Mesodermal cell (in vitro differentiated cells): Measurements from ENCODE around the gene CYB561D1.

ENCODE experiments used
- H3K27ac ChIP-seq: 2 replicates; pipeline ENCODE4 v1.7.0; 2013; ENCODE audit warnings: mild to moderate bottlenecking, low read depth, low read length, moderate library complexity; ENCODE audit not compliant: severe bottlenecking
- H3K36me3 ChIP-seq: 2 replicates; pipeline ENCODE4 v1.7.1; 2013; ENCODE audit warnings: mild to moderate bottlenecking, low read length, moderate library complexity; ENCODE audit not compliant: control insufficient read depth, insufficient read depth
- H3K4me1 ChIP-seq: one replicate; pipeline ENCODE4 v1.7.1; 2013; ENCODE audit warnings: mild to moderate bottlenecking, low read length; ENCODE audit not compliant: insufficient read depth, control insufficient read depth, poor library complexity, severe bottlenecking
- H3K4me3 ChIP-seq: 2 replicates; pipeline ENCODE4 v1.7.0; 2013; ENCODE audit warnings: low read length, control low read depth, mild to moderate bottlenecking; ENCODE audit not compliant: insufficient read depth, poor library complexity, severe bottlenecking; ENCODE audit errors: extremely low read depth
- H3K9me3 ChIP-seq: 2 replicates; pipeline ENCODE4 v1.7.1; 2013; ENCODE audit warnings: mild to moderate bottlenecking, low read length, moderate library complexity; ENCODE audit not compliant: control insufficient read depth
- WGBS, 2 experiments: methylation state at CpG; one replicate each; pipeline ENCODE4 v1.1.5; 2013; ENCODE audit warnings: missing lambda C conversion rate in 2 of 2; ENCODE audit not compliant: insufficient coverage in 2 of 2; 5-methylcytosine and 5-hydroxymethylcytosine counted together

CYB561D1 gene

GRCh38 chr1:109531826-109532364 is 38.0 kb downstream of the CYB561D1 start:
- H3K27ac ChIP-seq, result no peak overlapping the region
- no peak overlapping the region for H3K4me3 ChIP-seq
- H3K36me3 ChIP-seq, result no peaks in the 10 kb centered on the region
- peaks cover 10% of the 10 kb centered on the region for H3K4me1 ChIP-seq
- 73 to 80% methylated on average over 12 of the region's 16 CpGs for WGBS, 2 experiments
- H3K9me3 ChIP-seq, result no peaks in the 10 kb centered on the region

GRCh38 chr1:109532365-109533136 is 38.7 kb downstream of the CYB561D1 start:
- Histone ChIP-seq H3K4me3 (no peak overlapping the region), H3K4me1 (peaks cover 10% of the 10 kb centered on the region), H3K9me3 (no peaks in the 10 kb centered on the region), H3K36me3 (no peaks in the 10 kb centered on the region), H3K27ac (peak overlapping the region; percentile 29)
- WGBS, 2 experiments, result 30 to 35% methylated on average over 9 of the region's 12 CpGs

DNA sequence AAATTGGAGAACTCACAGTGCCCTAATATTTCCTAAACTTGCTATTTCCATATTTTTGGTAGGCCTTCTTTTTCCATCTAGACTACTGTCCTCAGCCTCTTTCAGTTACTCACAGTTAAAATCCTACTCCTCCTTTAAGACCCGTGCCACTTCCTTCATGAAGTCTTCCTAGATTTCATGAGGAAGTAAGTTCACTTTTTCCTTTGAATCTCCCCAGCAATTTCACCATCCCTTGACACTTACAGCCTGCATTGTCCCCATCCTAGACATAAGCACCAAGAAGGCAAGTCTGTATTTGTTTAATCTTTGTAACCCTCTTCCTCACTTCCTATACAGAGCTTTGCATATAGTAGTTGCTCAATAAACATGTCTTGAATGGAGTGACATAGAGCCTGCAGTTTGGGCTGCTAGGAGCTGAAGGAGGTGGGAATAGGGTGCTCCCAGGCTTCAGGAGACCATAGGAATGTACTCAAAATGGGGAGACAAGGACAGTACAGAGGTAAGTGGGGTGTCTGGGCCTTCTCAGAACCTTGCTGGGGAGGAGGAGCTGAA is 40.5 kb downstream of the CYB561D1 start:
- Histone ChIP-seq H3K36me3 (no peaks in the 10 kb centered on the region), H3K27ac (no peak overlapping the region), H3K4me1 (peaks cover 10% of the 10 kb centered on the region), H3K4me3 (no peak overlapping the region), H3K9me3 (no peaks in the 10 kb centered on the region)
- WGBS, 2 experiments, result 80 to 100% methylated on average over 1 of the region's 1 CpG

GRCh38 chr1:109535481-109535880 is 41.6 kb downstream of the CYB561D1 start:
- Histone ChIP-seq H3K9me3 (no peaks in the 10 kb centered on the region), H3K36me3 (no peaks in the 10 kb centered on the region), H3K4me3 (no peak overlapping the region), H3K27ac (no peak overlapping the region), H3K4me1 (peaks cover 10% of the 10 kb centered on the region)
- WGBS, 2 experiments, result 90 to 94% methylated on average over 4 of the region's 4 CpGs

GRCh38 chr1:109535971-109536491 is 42.1 kb downstream of the CYB561D1 start:
- peaks cover 10% of the 10 kb centered on the region for H3K4me1 ChIP-seq
- WGBS, 2 experiments, result 92 to 94% methylated on average over 4 to 5 of the region's 5 CpGs
- no peak overlapping the region for H3K27ac ChIP-seq
- H3K36me3 ChIP-seq, result no peaks in the 10 kb centered on the region
- H3K9me3 ChIP-seq, result no peaks in the 10 kb centered on the region
- H3K4me3 ChIP-seq, result no peak overlapping the region

- WGBS, 2 experiments, result 94 to 100% methylated on average over 4 to 7 of the region's 9 CpGs
- H3K27ac ChIP-seq, result no peak overlapping the region
- H3K9me3 ChIP-seq, result no peaks in the 10 kb centered on the region
- H3K4me3 ChIP-seq, result no peak overlapping the region
- peaks cover under 1% of the 10 kb centered on the region for H3K4me1 ChIP-seq
- H3K36me3 ChIP-seq, result no peaks in the 10 kb centered on the region
Measured at GRCh38 chr1:109537450-109538178, 43.7 kb downstream of the CYB561D1 start.

DNA sequence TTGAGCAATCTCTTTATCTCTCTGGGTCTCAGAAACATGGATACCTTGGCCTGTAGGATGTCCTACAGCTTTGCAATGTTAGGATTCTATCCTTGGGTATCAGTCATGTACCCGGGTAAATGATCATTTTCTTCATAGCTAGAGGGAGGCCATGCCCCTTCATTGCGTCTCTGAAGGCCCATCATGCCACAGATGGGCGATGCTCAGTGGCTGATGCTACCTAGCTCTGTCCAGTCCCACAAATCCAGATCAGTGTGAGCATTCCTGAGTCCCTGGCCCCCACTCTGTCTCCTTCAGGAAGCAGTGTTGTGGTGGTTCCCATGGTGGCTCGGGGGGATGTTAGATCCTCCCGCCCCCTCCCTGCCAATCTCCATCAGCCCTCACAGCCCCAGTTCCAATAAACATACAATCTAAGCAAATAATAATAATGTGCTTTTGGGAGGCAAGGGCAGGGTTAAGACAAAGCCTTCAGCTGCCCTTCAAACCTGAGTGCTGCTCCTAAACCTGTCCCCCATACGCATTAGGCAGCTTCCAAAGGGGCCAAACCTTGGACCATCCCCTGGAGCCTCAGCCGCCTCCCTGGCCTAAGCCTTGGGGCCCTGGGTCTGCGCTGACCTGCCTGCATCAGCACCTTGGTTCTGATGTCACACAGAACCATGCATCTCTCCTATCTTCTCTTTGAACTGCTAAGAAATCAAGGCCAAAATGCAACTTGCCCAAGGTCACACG is 45.1 kb downstream of the CYB561D1 start:
- no peaks in the 10 kb centered on the region for H3K9me3 ChIP-seq
- no peaks in the 10 kb centered on the region for H3K36me3 ChIP-seq
- H3K4me3 ChIP-seq, result no peak overlapping the region
- no peak overlapping the region for H3K27ac ChIP-seq
- no peaks in the 10 kb centered on the region for H3K4me1 ChIP-seq
- WGBS, 2 experiments, result 92 to 93% methylated on average over 5 to 7 of the region's 9 CpGs

DNA sequence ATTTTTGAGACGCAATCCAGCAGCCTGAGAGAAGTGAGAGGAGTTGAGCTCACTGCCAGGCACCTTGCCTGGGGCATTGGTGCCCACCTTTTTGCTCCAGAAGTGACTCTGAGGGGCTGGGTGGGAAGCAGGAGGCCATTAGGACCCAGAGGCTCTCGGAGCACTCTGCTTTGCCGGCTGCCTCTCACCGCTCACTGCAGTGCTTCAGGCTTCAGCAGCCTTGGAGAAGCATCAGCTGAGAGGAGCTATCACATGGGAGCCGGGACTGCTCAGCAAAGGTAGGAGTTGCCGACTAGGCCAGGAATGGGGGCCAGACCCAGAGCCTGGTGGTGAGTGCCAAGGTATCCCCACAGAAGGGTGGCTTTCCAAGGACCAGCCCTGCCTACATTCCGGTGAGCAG is 45.8 kb downstream of the CYB561D1 start, which contains the start of gene GPR61:
GPR61 (plus strand) TSS at position 197 of the 400 bp plus-strand sequence. CDS start 3,151 bp downstream, outside the sequence.
- Histone ChIP-seq H3K36me3 (no peaks in the 10 kb centered on the region), H3K27ac (no peak within 1 kb of the TSS), H3K4me1 (no peaks in the 10 kb centered on the region), H3K4me3 (no peak within 1 kb of the TSS), H3K9me3 (no peaks in the 10 kb centered on the region)
- WGBS, 2 experiments, result 37 to 47% methylated on average over 5 to 7 of the region's 7 CpGs

DNA sequence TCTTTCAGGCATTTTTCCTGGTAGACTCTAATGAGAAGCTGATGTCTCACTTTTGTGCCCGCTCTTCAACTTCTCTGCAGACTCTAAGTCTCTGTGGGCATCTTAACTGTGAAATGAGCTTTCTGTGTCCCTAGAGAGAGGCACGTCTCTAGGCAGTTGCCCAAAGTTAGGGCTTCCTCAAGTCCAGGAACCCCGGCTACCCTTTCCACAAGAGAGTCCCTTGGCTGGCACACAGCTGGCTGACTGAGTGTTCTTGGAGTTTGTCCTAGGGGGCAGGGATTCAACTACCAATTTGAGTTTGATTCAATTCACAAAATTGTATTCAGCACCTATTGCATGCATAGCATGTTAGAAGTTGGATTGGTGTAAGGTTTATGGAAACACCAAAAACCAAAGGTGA is 47.2 kb downstream of the CYB561D1 start:
- Histone ChIP-seq H3K27ac (no peak overlapping the region), H3K9me3 (no peaks in the 10 kb centered on the region), H3K4me1 (no peaks in the 10 kb centered on the region), H3K4me3 (no peak overlapping the region), H3K36me3 (no peaks in the 10 kb centered on the region)
- 83 to 93% methylated on average over 1 to 3 of the region's 3 CpGs for WGBS, 2 experiments

GRCh38 chr1:109542657-109543056 is 48.8 kb downstream of the CYB561D1 start:
- no peak overlapping the region for H3K4me3 ChIP-seq
- WGBS, 2 experiments, result 94 to 95% methylated on average over 8 to 9 of the region's 10 CpGs
- peaks cover 4% of the 10 kb centered on the region for H3K4me1 ChIP-seq
- H3K9me3 ChIP-seq, result no peaks in the 10 kb centered on the region
- H3K36me3 ChIP-seq, result no peaks in the 10 kb centered on the region
- no peak overlapping the region for H3K27ac ChIP-seq
